Measurements from ENCODE around the gene SLC6A18. TPM values are rescaled to one million over a fixed set of nuclear protein-coding genes. Genes with fewer than 3 reads are reported as not detected.

The SLC6A18 gene
- polyA plus RNA-seq, 1 experiment = not detected

DNA sequence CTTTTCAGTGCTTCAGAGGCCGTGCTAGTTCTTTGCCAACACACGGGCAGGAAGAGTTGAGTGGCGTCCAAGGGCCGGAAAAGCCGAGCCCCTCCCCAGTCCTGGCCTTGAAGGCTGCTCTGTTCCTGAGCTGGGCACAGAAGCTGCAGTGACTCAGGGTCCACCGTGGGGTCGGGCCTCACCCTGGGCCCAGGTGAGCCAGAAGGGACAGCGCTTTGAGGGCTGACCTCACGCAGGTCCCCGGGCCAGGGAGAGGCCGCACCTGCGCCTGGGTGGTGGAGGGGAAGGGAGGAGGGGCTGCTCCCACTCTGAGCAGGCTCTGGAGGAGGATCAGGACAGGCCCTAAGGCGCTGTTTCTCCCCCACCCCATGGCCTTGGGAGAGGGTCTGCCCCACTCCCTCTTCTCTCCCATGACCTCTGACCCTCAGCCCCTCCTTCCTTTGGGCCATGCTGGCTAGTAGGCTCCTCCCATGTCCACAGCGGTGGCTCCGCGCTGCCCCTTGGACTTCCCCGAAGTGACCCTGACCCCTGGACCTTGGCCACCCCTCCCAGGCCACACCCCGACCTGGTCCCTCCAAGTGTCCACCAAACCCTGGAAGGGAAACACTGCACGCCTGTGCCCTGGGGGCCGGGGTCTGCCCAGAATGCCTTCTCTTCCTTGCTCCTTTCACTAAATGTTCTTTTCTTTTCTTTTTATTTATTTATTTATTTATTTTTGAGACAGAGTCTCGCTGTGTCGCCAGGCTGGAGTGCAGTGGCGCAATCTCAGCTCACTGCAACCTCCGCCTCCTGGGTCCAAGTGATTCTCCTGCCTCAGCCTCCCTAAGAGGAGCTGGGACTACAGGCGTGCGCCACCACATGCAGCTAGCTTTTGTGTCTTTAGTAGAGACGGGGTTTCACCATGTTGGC, 43.5 kb upstream of the SLC6A18 start:
- no peak overlapping the region for H3K4me3 ChIP-seq (ENCODE audit: low read depth, low read length)
- peaks cover 16% of the 10 kb centered on the region; the same call in 1 of the 2 replicates for H3K9me3 ChIP-seq (ENCODE audit: control insufficient read depth, insufficient read depth, low read length)
- no peak overlapping the region for H3K27ac ChIP-seq (ENCODE audit: low read depth, low read length)
- ChIA-PET CTCF (no interaction called here), POLR2A (no interaction called here)
- DNase-seq (ENCODE audit: low read depth, low spot score) = no peak
- no peaks in the 10 kb centered on the region for H3K27me3 ChIP-seq (ENCODE audit: control insufficient read depth, insufficient read depth, low read length)
- TF ChIP-seq CTCF (IDR thresholded peaks at IDR 0.05; ENCODE audit: low read depth, low read length) = no peak

GRCh38 chr5:1182360-1182632, 42.9 kb upstream of the SLC6A18 start:
- no peaks in the 10 kb centered on the region for H3K27me3 ChIP-seq (ENCODE audit: control insufficient read depth, insufficient read depth, low read length)
- POLR2A ChIA-PET = no interaction called here
- TF ChIP-seq CTCF (IDR thresholded peaks at IDR 0.05; ENCODE audit: low read depth, low read length) = no peak
- H3K27ac ChIP-seq (ENCODE audit: low read depth, low read length) = no peak overlapping the region
- CTCF ChIA-PET = no interaction called here
- H3K4me3 ChIP-seq (ENCODE audit: low read depth, low read length) = no peak overlapping the region
- H3K9me3 ChIP-seq (ENCODE audit: control insufficient read depth, insufficient read depth, low read length) = peaks cover 16% of the 10 kb centered on the region; the same call in 1 of the 2 replicates
- no peak for DNase-seq (ENCODE audit: low read depth, low spot score)

DNA sequence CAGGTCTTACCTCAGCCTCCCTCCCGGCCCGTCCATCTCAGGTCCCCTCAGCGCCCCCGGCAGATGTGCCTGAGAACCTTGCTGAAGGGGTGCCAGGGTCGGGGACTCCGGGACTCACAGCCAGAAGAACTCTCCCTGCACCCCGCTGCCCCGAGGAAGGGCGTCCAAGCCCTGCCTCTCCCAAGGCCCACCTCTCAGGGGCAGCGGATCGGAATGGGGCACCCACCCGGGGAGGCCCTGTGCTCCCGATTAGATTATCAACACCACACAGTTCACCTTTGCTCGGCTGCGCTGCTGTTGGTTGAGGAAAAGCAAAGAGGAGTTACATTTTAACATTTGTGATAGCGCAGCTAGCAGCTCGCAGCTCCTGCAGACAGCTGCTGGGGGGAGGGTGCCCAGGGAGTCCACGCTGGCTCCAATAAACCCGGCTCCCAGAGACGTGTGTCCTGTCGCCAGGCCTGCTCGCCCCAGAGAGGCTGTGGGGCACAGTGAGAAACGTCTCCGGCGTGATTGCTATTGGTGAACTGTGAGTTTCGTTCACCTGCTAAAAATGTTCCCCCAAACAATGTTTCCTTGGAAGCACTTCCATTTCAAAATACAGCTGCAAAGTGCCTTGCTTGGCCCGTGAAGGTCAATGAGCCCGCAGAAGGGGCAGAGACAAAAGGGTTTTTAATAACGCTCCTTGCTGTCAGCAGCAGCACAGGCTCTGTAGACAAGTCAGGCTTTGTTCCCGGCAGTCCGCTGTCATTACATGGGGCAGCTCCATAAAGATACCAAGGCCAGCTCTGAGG, 42.4 kb upstream of the SLC6A18 start:
- ChIA-PET POLR2A (no interaction called here), CTCF (interaction anchor here (0.8 kb wide), 1 partner anchor 9 kb away, joined by 4 read pairs; no protein-coding TSS in a partner anchor)
- H3K27me3 ChIP-seq (ENCODE audit: control insufficient read depth, insufficient read depth, low read length) = no peaks in the 10 kb centered on the region
- DNase-seq (ENCODE audit: low read depth, low spot score) = no peak
- no peak for TF ChIP-seq CTCF (IDR thresholded peaks at IDR 0.05; ENCODE audit: low read depth, low read length)
- H3K9me3 ChIP-seq (ENCODE audit: control insufficient read depth, insufficient read depth, low read length) = peaks cover 16% of the 10 kb centered on the region; the same call in 1 of the 2 replicates
- no peak overlapping the region for H3K4me3 ChIP-seq (ENCODE audit: low read depth, low read length)
- no peak overlapping the region for H3K27ac ChIP-seq (ENCODE audit: low read depth, low read length)

GRCh38 chr5:1183424-1184162, 41.6 kb upstream of the SLC6A18 start:
- no peak overlapping the region for H3K4me3 ChIP-seq (ENCODE audit: low read depth, low read length)
- no peaks in the 10 kb centered on the region for H3K27me3 ChIP-seq (ENCODE audit: control insufficient read depth, insufficient read depth, low read length)
- TF ChIP-seq CTCF (IDR thresholded peaks at IDR 0.05; ENCODE audit: low read depth, low read length) = no peak
- DNase-seq (ENCODE audit: low read depth, low spot score) = no peak
- H3K9me3 ChIP-seq (ENCODE audit: control insufficient read depth, insufficient read depth, low read length) = peaks cover 16% of the 10 kb centered on the region; the same call in 1 of the 2 replicates
- POLR2A ChIA-PET = no interaction called here
- CTCF ChIA-PET = interaction anchor here (0.8 kb wide), 1 partner anchor 10 kb away, joined by 4 read pairs; no protein-coding TSS in a partner anchor
- no peak overlapping the region for H3K27ac ChIP-seq (ENCODE audit: low read depth, low read length)
